CD8-positive, alpha-beta memory T cell (primary cell): Measurements from ENCODE around the gene GPHA2. TPM values are rescaled to one million over a fixed set of nuclear protein-coding genes. Genes with fewer than 3 reads are reported as not detected.

ENCODE experiments used
- CTCF ChIA-PET: fragments of 350-600 bp; sonication (Branson Sonifier 250); formaldehyde crosslinking; loops from one replicate; lab custom pipeline; 2021; ENCODE audit warnings: antibody characterized with exemption; lab: Charles Lee
- POLR2A ChIA-PET: fragments of 350-600 bp; sonication (Branson Sonifier 250); formaldehyde crosslinking; loops from one replicate; lab custom pipeline; 2021; ENCODE audit warnings: antibody characterized with exemption; lab: Charles Lee
- DNase-seq, 5 donors: peaks; one replicate each; pipeline versions ENCODE4 v3.0.0 to v3.0.0-alpha.2; 2020 to 2022; ENCODE audit warnings: mixed read lengths in 1 of 5
- H3K27ac ChIP-seq: one replicate; pipeline ENCODE4 v1.7.0; 2013; ENCODE audit warnings: low read depth, mild to moderate bottlenecking, low read length, moderate library complexity
- H3K27me3 ChIP-seq: 2 replicates; pipeline ENCODE4 v1.7.0; 2013; ENCODE audit warnings: low read length, mild to moderate bottlenecking; ENCODE audit not compliant: insufficient read depth, poor library complexity, severe bottlenecking
- H3K36me3 ChIP-seq: 2 replicates; pipeline ENCODE4 v1.7.0; 2013; ENCODE audit warnings: mild to moderate bottlenecking, low read length, moderate library complexity; ENCODE audit not compliant: insufficient read depth
- H3K4me1 ChIP-seq: 2 replicates; pipeline ENCODE4 v1.7.0; 2013; ENCODE audit warnings: mild to moderate bottlenecking, low read length, moderate library complexity; ENCODE audit not compliant: insufficient read depth
- H3K4me3 ChIP-seq: 2 replicates; pipeline ENCODE4 v1.7.0; 2013; ENCODE audit warnings: mild to moderate bottlenecking, low read length
- H3K9me3 ChIP-seq: 2 replicates; pipeline ENCODE4 v1.7.0; 2013; ENCODE audit warnings: mild to moderate bottlenecking, low read length
- H3K27ac Mint-ChIP-seq, 8 donors: one replicate each; pipeline ENCODE4 v1.8.0; 2020 to 2021; ENCODE audit warnings: mixed read lengths in 8 of 8, mild to moderate bottlenecking in 6 of 8, inconsistent platforms in 3 of 8, moderate library complexity in 3 of 8
- H3K27me3 Mint-ChIP-seq, 2 donors: one replicate each; pipeline ENCODE4 v1.8.0; 2020 to 2021; ENCODE audit warnings: mixed read lengths in 2 of 2, mild to moderate bottlenecking in 1 of 2, moderate library complexity in 1 of 2
- H3K36me3 Mint-ChIP-seq, 3 donors: one replicate each; pipeline ENCODE4 v1.8.0; 2020 to 2021; ENCODE audit warnings: mixed read lengths in 3 of 3, inconsistent platforms in 1 of 3, mild to moderate bottlenecking in 1 of 3
- H3K4me1 Mint-ChIP-seq, 3 donors: one replicate each; pipeline ENCODE4 v1.8.0; 2020 to 2021; ENCODE audit warnings: mixed read lengths in 3 of 3, inconsistent platforms in 1 of 3, mild to moderate bottlenecking in 1 of 3
- H3K4me3 Mint-ChIP-seq, 7 donors: one replicate each; pipeline ENCODE4 v1.8.0; 2020 to 2021; ENCODE audit warnings: mixed read lengths in 7 of 7, mild to moderate bottlenecking in 6 of 7, moderate library complexity in 4 of 7, inconsistent platforms in 2 of 7
- H3K9me3 Mint-ChIP-seq, 5 donors: one replicate each; pipeline ENCODE4 v1.8.0; 2020 to 2022; ENCODE audit warnings: mixed read lengths in 5 of 5, mild to moderate bottlenecking in 3 of 5, moderate library complexity in 2 of 5, inconsistent platforms in 1 of 5
- polyA plus RNA-seq: library from polyadenylated mRNA; unstranded; fragments of 300-500 nt; fragmentation: Illumina TruSeq; gene quantifications from one replicate; pipeline ENCODE4 v1.2.3, GENCODE V29; 2021
- total RNA-seq, 2 experiments: library from RNA; stranded (reverse); gene quantifications; one replicate each; pipeline ENCODE4 v1.2.3, GENCODE V29; 2021

GPHA2 gene
- total and polyA plus RNA-seq, 3 experiments from 2014 or later, result not detected

DNA sequence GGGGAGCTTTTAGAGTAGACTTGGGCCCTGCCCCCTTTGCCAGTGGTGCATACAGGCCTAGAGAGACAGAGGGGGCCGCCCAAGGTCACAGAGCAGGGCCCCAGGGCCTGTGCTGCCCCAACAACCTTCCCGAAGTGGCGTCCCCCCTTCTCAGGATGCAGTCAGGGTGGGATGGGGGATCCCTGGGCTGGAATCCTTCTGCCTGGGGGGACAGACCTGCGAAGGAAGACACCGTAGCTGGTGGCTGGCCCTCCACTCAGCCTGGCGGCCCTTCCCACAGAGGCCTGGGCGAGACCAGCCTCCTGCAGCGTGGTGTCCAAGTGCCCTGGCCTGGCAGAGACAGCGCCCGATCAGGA is 42.9 kb downstream of the GPHA2 start:
- no peaks in the 10 kb centered on the region for H3K9me3 ChIP-seq
- no peak overlapping the region for H3K4me3 ChIP-seq
- ChIA-PET CTCF (interaction anchor here (1.1 to 29.6 kb wide), 4 partner anchors 13 to 104 kb away, joined by 3 to 1256 read pairs (median 26); partner anchors contain the start of genes CDC42BPG and EHD1), POLR2A (interaction anchor here (0.6 kb wide), 2 partner anchors 15 to 132 kb away, joined by 3 to 9 read pairs; no protein-coding TSS in a partner anchor)
- Mint-ChIP-seq H3K4me1 (peaks cover 5 to 11% (median 7%) of the 10 kb centered on the region in 3 donors), H3K36me3 (peaks cover 0 to 27% (median 0%) of the 10 kb centered on the region in 3 donors), H3K9me3 (no peaks in the 10 kb centered on the region), H3K27me3 (no peaks in the 10 kb centered on the region), H3K27ac (no peak overlapping the region), H3K4me3 (no peak overlapping the region)
- no peak overlapping the region for H3K27ac ChIP-seq
- H3K4me1 ChIP-seq, result peaks cover 11% of the 10 kb centered on the region
- H3K36me3 ChIP-seq, result peaks cover 6% of the 10 kb centered on the region
- no peaks in the 10 kb centered on the region for H3K27me3 ChIP-seq
- no peak for DNase-seq

DNA sequence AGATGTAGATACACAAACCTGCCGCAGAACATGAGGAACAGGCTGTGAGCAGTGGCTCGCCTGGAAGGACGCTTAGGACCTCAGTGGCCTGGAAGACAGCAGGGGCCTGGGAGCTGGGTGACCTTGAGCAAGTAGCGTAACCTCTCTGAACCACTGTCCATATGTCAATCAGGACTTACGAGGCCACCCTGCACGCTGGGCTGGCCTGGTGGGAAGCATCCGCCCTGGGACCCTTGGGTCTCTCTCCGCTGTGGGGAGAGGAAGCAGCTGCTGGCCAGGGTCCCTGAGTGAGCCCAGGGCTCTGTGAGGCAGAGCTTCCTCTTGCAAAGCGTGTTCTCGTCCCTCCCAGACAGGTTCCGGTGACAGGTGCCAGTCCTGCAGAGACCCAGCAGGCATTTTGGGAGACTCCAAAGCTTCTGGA is 43.3 kb downstream of the GPHA2 start:
- Mint-ChIP-seq H3K27ac (peak overlapping the region in 2 of 8 donors; percentile 56 to 80), H3K4me1 (peaks cover 8 to 13% (median 9%) of the 10 kb centered on the region in 3 donors), H3K4me3 (no peak overlapping the region), H3K9me3 (no peaks in the 10 kb centered on the region), H3K27me3 (no peaks in the 10 kb centered on the region), H3K36me3 (peaks cover 0 to 24% (median 0%) of the 10 kb centered on the region in 3 donors)
- no peaks in the 10 kb centered on the region for H3K9me3 ChIP-seq
- peaks cover 2% of the 10 kb centered on the region for H3K36me3 ChIP-seq
- no peak for DNase-seq
- H3K27ac ChIP-seq, result no peak overlapping the region
- POLR2A ChIA-PET, result interaction anchor here (0.6 kb wide), 2 partner anchors 14 to 133 kb away, joined by 3 to 9 read pairs; no protein-coding TSS in a partner anchor
- no peaks in the 10 kb centered on the region for H3K27me3 ChIP-seq
- CTCF ChIA-PET, result interaction anchor here (0.7 to 29.6 kb wide), 4 partner anchors 12 to 58 kb away, joined by 3 to 1256 read pairs (median 26); partner anchors contain the start of genes CDC42BPG and EHD1
- no peak overlapping the region for H3K4me3 ChIP-seq
- H3K4me1 ChIP-seq, result peaks cover 15% of the 10 kb centered on the region

DNA sequence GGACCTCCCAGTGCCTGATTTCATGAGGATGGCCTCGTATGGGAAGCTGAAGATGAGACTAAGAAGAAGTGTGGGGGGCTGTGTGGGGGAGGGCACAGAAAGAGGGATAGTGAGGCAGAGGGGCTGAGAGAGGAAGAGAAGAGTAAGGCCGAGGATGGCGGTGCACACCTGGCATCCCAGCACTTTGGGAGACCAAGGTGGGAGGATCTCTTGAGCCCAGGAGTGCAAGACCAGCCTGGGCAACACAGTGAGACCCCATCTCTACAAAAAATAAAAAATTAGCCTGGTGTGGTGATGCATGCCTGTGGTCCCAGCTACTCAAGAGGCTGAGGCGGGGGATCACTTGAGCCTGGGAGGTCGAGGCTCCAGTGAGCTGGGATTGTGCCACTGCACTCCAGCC is 43.8 kb downstream of the GPHA2 start:
- no peaks in the 10 kb centered on the region for H3K27me3 Mint-ChIP-seq
- H3K4me3 Mint-ChIP-seq, result peak overlapping the region in 1 of 7 donors; percentile 49
- no peaks in the 10 kb centered on the region for H3K27me3 ChIP-seq
- H3K27ac ChIP-seq, result no peak overlapping the region
- no peaks in the 10 kb centered on the region for H3K9me3 Mint-ChIP-seq
- no peak for DNase-seq
- ChIA-PET CTCF (interaction anchor here (0.7 to 29.6 kb wide), 4 partner anchors 12 to 57 kb away, joined by 3 to 1256 read pairs (median 26); partner anchors contain the start of genes CDC42BPG and EHD1), POLR2A (no interaction called here)
- H3K4me3 ChIP-seq, result no peak overlapping the region
- H3K36me3 ChIP-seq, result no peaks in the 10 kb centered on the region
- peaks cover 17% of the 10 kb centered on the region for H3K4me1 ChIP-seq
- H3K27ac Mint-ChIP-seq, result peak overlapping the region in 2 of 8 donors; percentile 56 to 80
- H3K9me3 ChIP-seq, result no peaks in the 10 kb centered on the region
- peaks cover 11 to 16% (median 12%) of the 10 kb centered on the region in 3 donors for H3K4me1 Mint-ChIP-seq
- H3K36me3 Mint-ChIP-seq, result peaks cover 0 to 18% (median 0%) of the 10 kb centered on the region in 3 donors

DNA sequence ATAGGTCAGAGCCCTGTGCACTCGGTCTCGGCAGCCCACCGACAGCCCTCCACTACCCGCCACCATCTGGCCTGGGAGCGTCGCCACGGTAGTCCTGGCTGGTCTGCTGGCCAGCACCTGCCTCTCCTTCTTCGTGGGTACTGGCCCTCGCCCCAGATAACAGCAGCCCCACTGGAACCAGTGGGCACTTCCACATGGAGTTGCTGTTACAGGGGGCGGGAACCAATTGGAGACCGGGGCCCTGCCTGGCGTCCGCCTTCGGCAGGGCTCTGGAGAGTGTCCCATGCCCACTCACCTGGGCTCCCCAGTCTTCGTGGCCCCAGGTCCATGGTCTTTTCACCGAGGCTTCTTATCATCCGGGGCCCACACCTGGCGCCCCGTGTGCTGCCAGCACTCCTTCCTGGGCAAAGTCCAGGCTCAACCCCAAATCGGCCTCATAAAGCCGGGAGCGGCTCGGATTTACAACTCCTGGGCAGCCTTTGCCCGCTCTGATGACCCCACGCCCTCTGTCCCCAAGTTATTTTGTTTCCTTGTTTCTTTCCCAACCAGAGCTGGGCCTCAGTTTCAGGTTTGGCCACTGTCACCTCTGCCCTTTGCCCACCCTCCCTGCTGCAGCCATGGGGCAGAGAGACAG is 44.4 kb downstream of the GPHA2 start:
- Mint-ChIP-seq H3K9me3 (no peaks in the 10 kb centered on the region), H3K27ac (peak overlapping the region in 1 of 8 donors; percentile 56), H3K36me3 (peaks cover 0 to 14% (median 0%) of the 10 kb centered on the region in 3 donors), H3K27me3 (no peaks in the 10 kb centered on the region), H3K4me1 (peaks cover 11 to 16% (median 12%) of the 10 kb centered on the region in 3 donors), H3K4me3 (no peak overlapping the region)
- Histone ChIP-seq H3K9me3 (no peaks in the 10 kb centered on the region), H3K4me1 (peaks cover 17% of the 10 kb centered on the region), H3K36me3 (no peaks in the 10 kb centered on the region), H3K27ac (no peak overlapping the region), H3K4me3 (no peak overlapping the region), H3K27me3 (no peaks in the 10 kb centered on the region)
- ChIA-PET CTCF (interaction anchor here (0.7 to 29.6 kb wide), 5 partner anchors 11 to 57 kb away, joined by 3 to 1256 read pairs (median 7); partner anchors contain the start of genes CDC42BPG and EHD1), POLR2A (no interaction called here)
- DNase-seq, result no peak

DNA sequence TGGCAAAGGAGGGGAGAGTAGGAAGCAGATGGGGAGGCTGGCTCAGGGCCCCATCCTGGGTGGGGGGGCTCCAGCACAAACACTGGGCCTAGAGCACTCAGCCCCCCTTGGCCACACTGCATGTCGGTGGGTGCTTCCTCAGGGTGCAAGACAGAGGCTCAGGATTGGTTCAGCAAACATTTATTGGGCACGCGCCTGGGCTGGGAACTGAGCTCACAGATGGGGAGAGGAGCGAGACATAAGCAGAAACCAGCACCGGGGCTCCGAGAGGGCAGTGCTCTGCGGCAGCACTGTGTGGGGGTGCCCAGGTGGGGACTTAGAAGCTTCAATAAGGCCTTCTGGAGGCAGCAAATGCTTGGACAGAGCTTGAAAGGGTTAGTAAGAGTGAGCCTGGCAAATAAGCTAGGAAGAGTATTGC is 45.2 kb downstream of the GPHA2 start:
- Mint-ChIP-seq H3K27ac (no peak overlapping the region), H3K9me3 (no peaks in the 10 kb centered on the region), H3K4me1 (peaks cover 17 to 24% (median 18%) of the 10 kb centered on the region in 3 donors), H3K4me3 (peak overlapping the region in 2 of 7 donors; percentile 5 to 42), H3K36me3 (peaks cover 0 to 6% (median 0%) of the 10 kb centered on the region in 3 donors), H3K27me3 (no peaks in the 10 kb centered on the region)
- Histone ChIP-seq H3K36me3 (no peaks in the 10 kb centered on the region), H3K27me3 (no peaks in the 10 kb centered on the region), H3K27ac (no peak overlapping the region), H3K4me1 (peaks cover 22% of the 10 kb centered on the region), H3K9me3 (no peaks in the 10 kb centered on the region), H3K4me3 (no peak overlapping the region)
- ChIA-PET CTCF (interaction anchor here (1.8 to 29.6 kb wide), 2 partner anchors 16 to 36 kb away, joined by 5 to 1256 read pairs; partner anchors contain the start of gene CDC42BPG), POLR2A (no interaction called here)
- no peak for DNase-seq

DNA sequence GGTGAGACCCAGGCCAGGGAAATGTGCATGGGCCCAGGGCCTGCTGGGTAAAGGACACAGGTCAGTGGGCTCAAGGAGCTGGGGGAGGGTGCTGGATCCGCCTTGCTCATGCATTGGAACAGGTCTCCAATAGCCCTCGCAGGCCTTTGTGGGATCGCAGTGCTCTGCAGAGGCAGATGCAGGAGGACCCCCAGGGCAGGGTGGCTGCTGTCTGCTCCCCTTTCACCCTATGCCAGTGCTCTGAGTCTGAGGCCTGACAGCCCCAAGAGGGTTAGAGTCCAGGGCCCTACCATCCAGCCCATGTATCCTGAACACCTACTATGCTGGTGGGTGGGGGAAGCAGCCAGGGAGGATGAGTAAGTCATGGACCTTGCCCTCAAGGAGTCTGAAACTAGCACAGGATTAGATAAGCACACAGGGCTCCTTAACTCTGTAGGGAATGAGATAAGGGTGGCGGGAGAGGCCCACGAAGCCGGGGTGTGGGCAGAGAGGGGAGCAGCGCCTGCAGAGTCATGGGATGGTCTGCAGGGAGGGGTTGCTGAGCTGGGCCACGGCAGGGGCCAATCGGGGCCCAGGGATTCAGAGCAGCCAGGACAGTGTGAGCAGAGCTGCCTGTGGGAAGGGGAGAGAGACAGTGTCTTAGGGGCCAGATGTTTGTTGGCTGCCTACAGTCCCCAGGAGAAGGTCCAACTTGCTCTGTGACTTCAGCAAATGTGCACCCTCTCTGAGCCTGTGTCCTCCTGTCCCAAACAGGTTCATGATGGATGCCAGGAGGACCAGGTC is 46.8 kb downstream of the GPHA2 start:
- no peaks in the 10 kb centered on the region for H3K36me3 Mint-ChIP-seq
- H3K4me1 ChIP-seq, result peaks cover 29% of the 10 kb centered on the region
- no peaks in the 10 kb centered on the region for H3K36me3 ChIP-seq
- H3K4me3 Mint-ChIP-seq, result peak overlapping the region in 1 of 7 donors; percentile 42
- no peak for DNase-seq
- ChIA-PET CTCF (interaction anchor here (3.3 to 29.6 kb wide), 2 partner anchors 11 to 34 kb away, joined by 24 to 1256 read pairs; partner anchors contain the start of genes CDC42BPG and EHD1), POLR2A (interaction anchor here (1.0 to 1.9 kb wide), 3 partner anchors 10 to 35 kb away, joined by 7 to 12 read pairs (median 8); partner anchors contain the start of gene EHD1)
- H3K9me3 ChIP-seq, result no peaks in the 10 kb centered on the region
- H3K27me3 ChIP-seq, result no peaks in the 10 kb centered on the region
- no peaks in the 10 kb centered on the region for H3K27me3 Mint-ChIP-seq
- H3K4me3 ChIP-seq, result no peak overlapping the region
- H3K27ac Mint-ChIP-seq, result no peak overlapping the region
- H3K4me1 Mint-ChIP-seq, result peaks cover 20 to 31% (median 24%) of the 10 kb centered on the region in 3 donors
- H3K27ac ChIP-seq, result peak overlapping the region; percentile 75
- H3K9me3 Mint-ChIP-seq, result no peaks in the 10 kb centered on the region

DNA sequence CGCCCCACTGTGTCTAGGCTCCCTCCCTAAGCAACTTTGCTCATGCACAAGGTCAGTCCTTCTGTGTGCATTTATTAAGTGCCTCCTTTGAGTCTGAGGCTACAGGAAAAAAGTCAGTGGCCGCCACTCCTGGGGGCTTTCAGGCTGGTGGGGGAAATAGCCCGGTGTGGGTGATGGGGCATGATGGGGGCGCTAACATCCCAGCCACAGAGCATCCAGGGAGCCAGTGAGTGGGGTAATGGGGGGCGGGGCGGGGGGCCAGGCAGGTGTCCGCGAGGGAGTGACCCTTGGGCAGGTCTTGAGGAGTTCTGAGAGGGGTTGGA is 47.3 kb downstream of the GPHA2 start:
- no peak for DNase-seq
- no peaks in the 10 kb centered on the region for H3K9me3 ChIP-seq
- H3K4me1 ChIP-seq, result peaks cover 29% of the 10 kb centered on the region
- H3K27me3 ChIP-seq, result no peaks in the 10 kb centered on the region
- peaks cover 22 to 36% (median 24%) of the 10 kb centered on the region in 3 donors for H3K4me1 Mint-ChIP-seq
- no peaks in the 10 kb centered on the region for H3K36me3 Mint-ChIP-seq
- ChIA-PET POLR2A (interaction anchor here (0.5 to 1.9 kb wide), 10 partner anchors 10 to 109 kb away, joined by 3 to 12 read pairs (median 6); partner anchors contain the start of gene EHD1), CTCF (interaction anchor here (0.6 to 29.6 kb wide), 7 partner anchors 8 to 34 kb away, joined by 3 to 1256 read pairs (median 4); partner anchors contain the start of genes ATG2A, CDC42BPG and EHD1)
- peak overlapping the region in 3 of 8 donors; percentile 26 to 94 (median 68) for H3K27ac Mint-ChIP-seq
- H3K9me3 Mint-ChIP-seq, result no peaks in the 10 kb centered on the region
- H3K4me3 Mint-ChIP-seq, result peak overlapping the region in 6 of 7 donors; percentile 73 to 87 (median 79)
- H3K27ac ChIP-seq, result peak overlapping the region; percentile 75
- no peaks in the 10 kb centered on the region for H3K27me3 Mint-ChIP-seq
- H3K36me3 ChIP-seq, result no peaks in the 10 kb centered on the region
- peak overlapping the region; percentile 60 for H3K4me3 ChIP-seq
